Measurements from ENCODE around the gene CHD5. TPM values are rescaled to one million over a fixed set of nuclear protein-coding genes. Genes with fewer than 3 reads are reported as not detected.

The CHD5 gene
- polyA plus RNA-seq, 1 donor (not counting 4 experiments of a cell fraction or from before 2014, with no cell fraction given) = 0.07 TPM

GRCh38 chr1:6171548-6172124 lies 8.5 kb downstream of the CHD5 start:
- no peak overlapping the region for H3K4me2 ChIP-seq (ENCODE audit: control insufficient read depth, extremely low read depth, insufficient read depth, low read depth, low read length)
- H3K4me1 ChIP-seq (ENCODE audit: control insufficient read depth, extremely low read depth, insufficient read depth, low read length) = no peaks in the 10 kb centered on the region
- no peak overlapping the region for H3K4me3 ChIP-seq (ENCODE audit: control insufficient read depth in 2 of 3, extremely low read depth in 1 of 3, insufficient read depth in 2 of 3, low read depth in 1 of 3, low read length in 3 of 3)
- no peak for DNase-seq (ENCODE audit: low read depth, low spot score)
- peaks cover 43% of the 10 kb centered on the region for H3K27me3 ChIP-seq (ENCODE audit: control insufficient read depth, extremely low read depth, insufficient read depth, low read length)
- no peaks in the 10 kb centered on the region for H3K36me3 ChIP-seq (ENCODE audit: control insufficient read depth in 2 of 2, extremely low read depth in 1 of 2, insufficient read depth in 2 of 2, low read length in 2 of 2)
- no peaks in the 10 kb centered on the region for H3K9me1 ChIP-seq (ENCODE audit: control insufficient read depth, extremely low read depth, insufficient read depth, low read length)
- TF ChIP-seq EZH2 (IDR thresholded peaks at IDR 0.05; ENCODE audit: low read length) (no peak), CTCF (optimal IDR thresholded peaks at IDR 0.05 in 1 of 3, IDR thresholded peaks at IDR 0.05 in 1 of 3, conservative IDR thresholded peaks at IDR 0.05 in 1 of 3; ENCODE audit: extremely low read depth in 1 of 3, insufficient read depth in 2 of 3, low read length in 3 of 3) (peak; percentile 29 to 66 (median 52))
- no peaks in the 10 kb centered on the region for H3K79me2 ChIP-seq (ENCODE audit: control insufficient read depth, insufficient read depth, low read length)
- dilution Hi-C loops (cut with MboI; ENCODE audit: extremely low pct_ligation_motif_present, low sequenced_read_pairs) = no loop called here
- no peak for FAIRE-seq
- H3K9ac ChIP-seq (ENCODE audit: control insufficient read depth, extremely low read depth, insufficient read depth, low read length) = no peak overlapping the region
- H3K27ac ChIP-seq (ENCODE audit: control insufficient read depth, insufficient read depth, low read length) = no peak overlapping the region
- H3K9me3 ChIP-seq (ENCODE audit: control insufficient read depth, low read depth, low read length) = no peaks in the 10 kb centered on the region
- H4K20me1 ChIP-seq (ENCODE audit: control insufficient read depth, extremely low read depth, insufficient read depth, low read length) = no peaks in the 10 kb centered on the region
- H2AFZ ChIP-seq (ENCODE audit: control insufficient read depth, low read length) = no peak overlapping the region

- Histone ChIP-seq H2AFZ (ENCODE audit: control insufficient read depth, low read length) (no peak overlapping the region), H3K9me3 (ENCODE audit: control insufficient read depth, low read depth, low read length) (no peaks in the 10 kb centered on the region), H3K79me2 (ENCODE audit: control insufficient read depth, insufficient read depth, low read length) (no peaks in the 10 kb centered on the region), H3K4me2 (ENCODE audit: control insufficient read depth, extremely low read depth, insufficient read depth, low read depth, low read length) (no peak overlapping the region), H3K27me3 (ENCODE audit: control insufficient read depth, extremely low read depth, insufficient read depth, low read length) (peaks cover 40% of the 10 kb centered on the region), H3K4me1 (ENCODE audit: control insufficient read depth, extremely low read depth, insufficient read depth, low read length) (no peaks in the 10 kb centered on the region), H3K4me3 (ENCODE audit: control insufficient read depth in 2 of 3, extremely low read depth in 1 of 3, insufficient read depth in 2 of 3, low read depth in 1 of 3, low read length in 3 of 3) (no peak overlapping the region), H4K20me1 (ENCODE audit: control insufficient read depth, extremely low read depth, insufficient read depth, low read length) (no peaks in the 10 kb centered on the region), H3K27ac (ENCODE audit: control insufficient read depth, insufficient read depth, low read length) (no peak overlapping the region), H3K36me3 (ENCODE audit: control insufficient read depth in 2 of 2, extremely low read depth in 1 of 2, insufficient read depth in 2 of 2, low read length in 2 of 2) (no peaks in the 10 kb centered on the region), H3K9ac (ENCODE audit: control insufficient read depth, extremely low read depth, insufficient read depth, low read length) (no peak overlapping the region), H3K9me1 (ENCODE audit: control insufficient read depth, extremely low read depth, insufficient read depth, low read length) (no peaks in the 10 kb centered on the region)
- FAIRE-seq (no peak), DNase-seq (ENCODE audit: low read depth, low spot score) (no peak)
- TF ChIP-seq CTCF (optimal IDR thresholded peaks at IDR 0.05 in 1 of 3, IDR thresholded peaks at IDR 0.05 in 1 of 3, conservative IDR thresholded peaks at IDR 0.05 in 1 of 3; ENCODE audit: extremely low read depth in 1 of 3, insufficient read depth in 2 of 3, low read length in 3 of 3) (no peak), EZH2 (IDR thresholded peaks at IDR 0.05; ENCODE audit: low read length) (no peak)
- dilution Hi-C loops (cut with MboI; ENCODE audit: extremely low pct_ligation_motif_present, low sequenced_read_pairs) = no loop called here
These were observed 9.3 kb downstream of the CHD5 start for GRCh38 chr1:6170742-6171201.

All from keratinocyte (primary cell).